A549 (cell line): ENCODE data around the gene SYNGR4. TPM values are rescaled to one million over a fixed set of nuclear protein-coding genes. Genes with fewer than 3 reads are reported as not detected.

Experiments used
- ATAC-seq, 2 experiments: fragments of 200-7000 bp in 1 of 2; fragments of >200 bp in 1 of 2; cut with Nextera tagmentation in 1 of 2; cut with Tn5 transposase in 1 of 2; 3 replicates each; pipeline versions ENCODE4 v1.8.0 to v1.9.1; 2018 to 2020; ENCODE audit warnings: mild to moderate bottlenecking in 1 of 2, moderate library complexity in 1 of 2
- CTCF ChIA-PET: fragments of 300-600 bp; sonication (Branson Sonifier 250); formaldehyde crosslinking; extraction: SDS; loops from one replicate; lab custom pipeline; 2021; ENCODE audit warnings: antibody characterized with exemption, inconsistent platforms; lab: Yijun Ruan, JAX
- POLR2A ChIA-PET: fragments of 350-600 bp; formaldehyde crosslinking; extraction: SDS; loops from one replicate; lab custom pipeline; 2021; ENCODE audit warnings: antibody characterized with exemption, inconsistent platforms; lab: Yijun Ruan, JAX
- DNase-seq, 2 experiments: peaks; one replicate each; pipeline versions ENCODE4 v3.0.0 to v3.0.0-alpha.2; 2011 to 2016; ENCODE audit warnings: low read depth in 1 of 2, low spot score in 1 of 2
- FAIRE-seq: peaks from 2 replicates; lab custom pipeline; 2011; peaks lifted over from hg19 to GRCh38; lab: Jason Lieb, UNC
- H3K27ac ChIP-seq, 2 experiments: fragments of >200 bp; sonication (Bioruptor Twin); formaldehyde crosslinking; 3 replicates each; pipeline ENCODE4 v1.5.1; 2016 to 2017
- H3K4me1 ChIP-seq: fragments of >200 bp; sonication (Bioruptor Twin); formaldehyde crosslinking; 3 replicates; pipeline ENCODE4 v1.6.1; 2016
- H3K4me2 ChIP-seq: fragments of >200 bp; sonication (Bioruptor Twin); formaldehyde crosslinking; 3 replicates; pipeline ENCODE4 v1.6.1; 2016
- H3K4me3 ChIP-seq: fragments of >200 bp; sonication (Bioruptor Twin); formaldehyde crosslinking; 3 replicates; pipeline ENCODE4 v1.5.1; 2016
- H3K9me3 ChIP-seq: fragments of >200 bp; sonication (Bioruptor Twin); formaldehyde crosslinking; 3 replicates; pipeline ENCODE4 v1.6.1; 2016
- BHLHE40 ChIP-seq: IDR thresholded peaks from 2 replicates; pipeline ENCODE4 v1.6.1; 2012; ENCODE audit warnings: low read depth, low read length, inconsistent platforms
- CBX2 ChIP-seq: fragments of 200-600 bp; sonication (generic); IDR thresholded peaks from 2 replicates; pipeline ENCODE4 v1.6.1; 2016; ENCODE audit warnings: low read depth, mild to moderate bottlenecking, borderline replicate concordance
- CEBPB ChIP-seq, 2 experiments: fragments of >200 bp in 1 of 2; sonication (Bioruptor Twin) in 1 of 2; formaldehyde crosslinking in 1 of 2; IDR thresholded peaks; 2 replicates each; pipeline ENCODE4 v1.6.1; 2012 to 2016
- CHD4 ChIP-seq: fragments of 200-600 bp; sonication (generic); IDR thresholded peaks from 2 replicates; pipeline ENCODE4 v1.6.1; 2016; ENCODE audit warnings: antibody characterized with exemption, mild to moderate bottlenecking, borderline replicate concordance
- EHF ChIP-seq: fragments of 250-450 bp; sonication (Bioruptor Pico); IDR thresholded peaks from 2 replicates; pipeline ENCODE4 v1.5.0; 2020; ENCODE audit warnings: mild to moderate bottlenecking
- EHMT2 ChIP-seq: fragments of 200-600 bp; sonication (generic); IDR thresholded peaks from 2 replicates; pipeline ENCODE4 v1.6.1; 2016; ENCODE audit warnings: antibody characterized with exemption, low read depth, mild to moderate bottlenecking, moderate library complexity
- EP300 ChIP-seq, 2 experiments: fragments of >200 bp; sonication (Bioruptor Twin); formaldehyde crosslinking; IDR thresholded peaks; 2 replicates in 1 of 2; 3 replicates in 1 of 2; pipeline ENCODE4 v1.6.1; 2016 to 2017
- FOSB ChIP-seq: fragments of 250-450 bp; sonication (Bioruptor Pico); IDR thresholded peaks from 2 replicates; pipeline ENCODE4 v1.5.0; 2020; ENCODE audit warnings: mild to moderate bottlenecking, moderate library complexity
- FOXS1 ChIP-seq: fragments of 250-450 bp; sonication (Bioruptor Pico); IDR thresholded peaks from 2 replicates; pipeline ENCODE4 v1.5.0; 2020; ENCODE audit warnings: mild to moderate bottlenecking, moderate library complexity
- GATA3 ChIP-seq: IDR thresholded peaks from 2 replicates; pipeline ENCODE4 v1.6.1; 2012; ENCODE audit warnings: borderline replicate concordance
- HDAC2 ChIP-seq: fragments of 200-600 bp; sonication (generic); IDR thresholded peaks from 2 replicates; pipeline ENCODE4 v1.6.1; 2016
- HES2 ChIP-seq: fragments of >200 bp; sonication (Bioruptor Twin); formaldehyde crosslinking; IDR thresholded peaks from 2 replicates; pipeline ENCODE4 v1.6.1; 2016
- HEYL ChIP-seq: fragments of 250-450 bp; sonication (Bioruptor Pico); IDR thresholded peaks from 2 replicates; pipeline ENCODE4 v1.8.0; 2021; ENCODE audit warnings: mild to moderate bottlenecking, moderate library complexity
- HOXA7 ChIP-seq: fragments of 250-450 bp; sonication (Bioruptor Pico); IDR thresholded peaks from 2 replicates; pipeline ENCODE4 v1.5.0; 2020; ENCODE audit warnings: mild to moderate bottlenecking, moderate library complexity
- HOXB13 ChIP-seq: fragments of 250-450 bp; sonication (Bioruptor Pico); IDR thresholded peaks from 2 replicates; pipeline ENCODE4 v1.5.0; 2020; ENCODE audit warnings: low read depth, mild to moderate bottlenecking, moderate library complexity
- JUN ChIP-seq, 2 experiments: fragments of >200 bp; sonication (Bioruptor Twin); formaldehyde crosslinking; IDR thresholded peaks; 2 replicates in 1 of 2; 3 replicates in 1 of 2; pipeline ENCODE4 v1.6.1; 2016 to 2017
- MAFK ChIP-seq: fragments of 450-650 bp; IDR thresholded peaks from 2 replicates; pipeline ENCODE4 v1.6.1; 2014; ENCODE audit not compliant: partially characterized antibody
- MAZ ChIP-seq: fragments of 150-350 bp; IDR thresholded peaks from 2 replicates; pipeline ENCODE4 v1.6.1; 2014; ENCODE audit warnings: antibody characterized with exemption, low read depth, low read length, borderline replicate concordance
- MYC ChIP-seq: IDR thresholded peaks from 2 replicates; pipeline ENCODE4 v1.6.1; 2012; ENCODE audit warnings: mild to moderate bottlenecking, inconsistent platforms, low read length, improper control_type of control experiment, borderline replicate concordance
- NFE2L2 ChIP-seq: fragments of 150-350 bp; conservative IDR thresholded peaks from 2 replicates; pipeline ENCODE4 v1.6.1; 2014; ENCODE audit warnings: low read length
- NPAS2 ChIP-seq: fragments of 250-450 bp; sonication (Bioruptor Pico); IDR thresholded peaks from 2 replicates; pipeline ENCODE4 v1.8.0; 2022; ENCODE audit warnings: mild to moderate bottlenecking, moderate library complexity, borderline replicate concordance
- NR3C1 ChIP-seq: fragments of >200 bp; sonication (Bioruptor Twin); formaldehyde crosslinking; IDR thresholded peaks from 3 replicates; pipeline ENCODE4 v1.6.1; 2017
- POLR2AphosphoS2 ChIP-seq: conservative IDR thresholded peaks from 2 replicates; pipeline ENCODE4 v1.6.1; 2012; ENCODE audit warnings: low read length, improper control_type of control experiment, inconsistent platforms
- RCOR1 ChIP-seq: fragments of 150-350 bp; IDR thresholded peaks from 2 replicates; pipeline ENCODE4 v1.6.1; 2014; ENCODE audit warnings: antibody characterized with exemption, low read length, low read depth
- RNF2 ChIP-seq: fragments of 200-600 bp; sonication (generic); IDR thresholded peaks from 2 replicates; pipeline ENCODE4 v1.6.1; 2016; ENCODE audit warnings: low read depth, mild to moderate bottlenecking, antibody characterized with exemption, moderate library complexity, borderline replicate concordance
- SMC3 ChIP-seq: fragments of >200 bp; sonication (Bioruptor Twin); formaldehyde crosslinking; IDR thresholded peaks from 3 replicates; pipeline ENCODE4 v1.6.1; 2018; ENCODE audit warnings: inconsistent platforms
- TFCP2L1 ChIP-seq: fragments of 250-450 bp; sonication (Bioruptor Pico); IDR thresholded peaks from 2 replicates; pipeline ENCODE4 v1.5.0; 2021; ENCODE audit warnings: mild to moderate bottlenecking
- USF2 ChIP-seq: fragments of 450-650 bp; IDR thresholded peaks from 2 replicates; pipeline ENCODE4 v1.6.1; 2014; ENCODE audit warnings: antibody characterized with exemption
- WGBS: methylation state at CpG from one replicate; pipeline ENCODE4 v1.1.6; 2017; ENCODE audit errors: missing lambda C conversion rate; 5-methylcytosine and 5-hydroxymethylcytosine counted together
- polyA plus RNA-seq, 4 experiments: library from polyadenylated mRNA; depleted of rRNA in 3 of 4; stranded (reverse); fragments of >200 nt; fragmentation: RNase III in 1 of 4; extraction: RNeasy Plus Mini Kit Qiagen cat#74134 plus additional on column Dnase treatment in 1 of 4; gene quantifications; 2 replicates in 3 of 4; 3 replicates in 1 of 4; pipeline ENCODE4 v1.2.3, GENCODE V29; 2011 to 2017
- TF ChIP-seq, protein P1 (sequence below): fragments of 250-450 bp; sonication (Bioruptor Pico); IDR thresholded peaks from 2 replicates; pipeline ENCODE4 v1.5.0; 2021; ENCODE audit warnings: mild to moderate bottlenecking, moderate library complexity, borderline replicate concordance
- TF ChIP-seq, protein P2 (sequence below): IDR thresholded peaks from 2 replicates; pipeline ENCODE4 v1.6.1; 2012

The SYNGR4 gene
- polyA plus RNA-seq, 2 of the 4 experiments (the other 2 are of a cell fraction): 2.3 to 4.4 TPM

DNA sequence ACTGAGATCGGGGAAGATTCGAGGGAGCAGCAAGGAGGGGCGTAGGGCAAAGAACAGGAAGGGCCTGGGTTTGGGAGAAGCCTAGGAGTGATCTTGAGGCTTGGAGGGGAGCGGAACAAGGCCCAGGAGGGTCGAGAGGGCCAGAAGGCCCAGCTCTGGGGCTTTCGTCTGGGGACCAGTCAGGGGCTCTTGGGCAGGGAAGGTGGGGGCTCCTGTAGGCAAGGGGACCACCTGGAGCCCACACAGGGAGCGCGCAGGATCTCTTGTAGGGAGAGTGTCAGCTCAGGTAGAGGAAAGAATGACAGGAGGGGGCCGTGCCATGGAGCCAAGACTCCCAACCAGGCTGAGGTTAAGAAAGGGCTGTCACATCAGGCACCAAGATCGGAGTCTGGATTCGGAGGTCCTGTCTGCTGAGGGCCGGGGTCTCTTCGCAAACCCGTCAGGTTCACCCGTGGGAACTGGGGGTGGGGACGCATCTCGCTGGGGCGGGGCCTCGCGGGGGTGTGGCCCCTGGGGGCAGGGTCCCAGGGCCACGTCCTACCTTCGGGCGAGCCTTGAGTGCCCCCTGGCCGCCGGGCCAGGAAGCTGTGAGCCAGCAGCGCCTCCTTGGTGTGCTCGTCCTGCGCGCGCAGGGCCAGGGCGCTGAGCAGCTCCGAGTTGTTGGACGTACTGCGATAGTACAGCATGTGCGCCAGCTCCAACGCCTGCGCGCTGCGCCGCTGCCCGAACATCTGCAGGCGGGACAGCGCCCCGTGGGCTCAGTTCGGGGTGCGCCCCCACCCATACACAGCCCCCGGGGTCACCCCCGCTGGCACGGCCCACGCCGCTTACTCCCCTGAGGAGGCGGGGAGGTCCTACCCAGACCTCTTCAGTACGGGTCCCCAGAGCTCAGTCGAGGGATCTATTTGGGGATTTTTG lies 30.4 kb upstream of the SYNGR4 start (continued):
- peak; percentile 80; the same call in 1 of the 2 replicates for TF ChIP-seq HOXB13 (CRISPR knock-in tag)
- no peak for TF ChIP-seq RCOR1
- TF ChIP-seq FOXS1 (CRISPR knock-in tag): no peak
- TF ChIP-seq GATA3: no peak
- TF ChIP-seq TFCP2L1: no peak
- TF ChIP-seq HES2: no peak
- TF ChIP-seq BHLHE40: no peak
- TF ChIP-seq MAZ: 0 out of 2 replicates have a peak, but pooled peaks have one; percentile 4
- TF ChIP-seq NPAS2 (CRISPR knock-in tag): no peak
- TF ChIP-seq HOXA7: no peak
- TF ChIP-seq SMC3: peak; percentile 99
- TF ChIP-seq CEBPB (IDR thresholded peaks at IDR 0.05): no peak
- TF ChIP-seq JUN (IDR thresholded peaks at IDR 0.05): peak in 1 of 2 experiments; percentile 70; a peak in 2 of 5 replicates
- no peak for TF ChIP-seq POLR2AphosphoS2
- TF ChIP-seq, all 56 proteins: peak for 17

DNA sequence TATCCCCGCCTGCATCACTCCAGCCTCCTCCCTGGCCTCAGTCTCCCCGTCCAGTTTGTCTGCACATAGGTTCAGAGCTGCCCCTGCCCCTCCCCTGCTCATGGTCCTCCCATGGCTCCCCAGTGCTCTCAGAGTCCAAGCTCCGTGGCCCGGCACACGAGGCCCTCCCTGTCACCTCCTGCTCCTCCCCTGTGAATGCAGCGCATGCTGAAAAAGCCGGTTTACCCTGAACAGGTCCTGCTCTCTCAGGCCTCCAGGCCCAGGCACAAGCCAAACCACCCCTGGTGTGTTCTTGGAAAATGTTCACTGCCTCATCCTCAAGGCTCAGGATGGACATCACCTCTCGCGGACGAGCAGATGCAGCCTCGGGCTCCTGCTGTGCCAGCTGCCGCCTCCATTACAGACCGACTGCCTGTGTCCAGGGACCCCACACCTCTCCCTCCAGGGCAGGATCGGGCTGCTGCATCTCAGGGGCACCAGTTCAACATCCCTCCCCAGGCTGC lies 25.9 kb upstream of the SYNGR4 start:
- H3K4me3 ChIP-seq: no peak overlapping the region
- no peaks in the 10 kb centered on the region for H3K9me3 ChIP-seq
- ChIA-PET CTCF (interaction anchor here (0.9 to 17.6 kb wide), 6 partner anchors 12 to 270 kb away, joined by 3 to 416 read pairs (median 14); partner anchors contain the start of gene EMP3), POLR2A (no interaction called here)
- ATAC-seq (no peak), FAIRE-seq (no peak), DNase-seq (no peak)
- no peak overlapping the region for H3K4me2 ChIP-seq
- WGBS: 92% methylated on average over 14 of the region's 14 CpGs
- H3K27ac ChIP-seq: peak overlapping the region in 1 of 2 experiments; percentile 29; a peak in 1 of 6 replicates
- H3K4me1 ChIP-seq: peaks cover 22% of the 10 kb centered on the region
- TF ChIP-seq USF2 (no peak), MAFK (no peak), EHF (CRISPR knock-in tag) (no peak), CHD4 (no peak), RNF2 (no peak), FOXS1 (CRISPR knock-in tag) (no peak), HEYL (no peak), NFE2L2 (no peak), HDAC2 (no peak), MAZ (no peak), MYC (no peak), EHMT2 (no peak), CBX2 (no peak), NR3C1 (no peak), BHLHE40 (no peak), FOSB (CRISPR knock-in tag) (no peak), EP300 (IDR thresholded peaks at IDR 0.05) (no peak)
- TF ChIP-seq, protein P1, sequence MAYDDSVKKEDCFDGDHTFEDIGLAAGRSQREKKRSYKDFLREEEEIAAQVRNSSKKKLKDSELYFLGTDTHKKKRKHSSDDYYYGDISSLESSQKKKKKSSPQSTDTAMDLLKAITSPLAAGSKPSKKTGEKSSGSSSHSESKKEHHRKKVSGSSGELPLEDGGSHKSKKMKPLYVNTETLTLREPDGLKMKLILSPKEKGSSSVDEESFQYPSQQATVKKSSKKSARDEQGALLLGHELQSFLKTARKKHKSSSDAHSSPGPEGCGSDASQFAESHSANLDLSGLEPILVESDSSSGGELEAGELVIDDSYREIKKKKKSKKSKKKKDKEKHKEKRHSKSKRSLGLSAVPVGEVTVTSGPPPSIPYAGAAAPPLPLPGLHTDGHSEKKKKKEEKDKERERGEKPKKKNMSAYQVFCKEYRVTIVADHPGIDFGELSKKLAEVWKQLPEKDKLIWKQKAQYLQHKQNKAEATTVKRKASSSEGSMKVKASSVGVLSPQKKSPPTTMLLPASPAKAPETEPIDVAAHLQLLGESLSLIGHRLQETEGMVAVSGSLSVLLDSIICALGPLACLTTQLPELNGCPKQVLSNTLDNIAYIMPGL (CRISPR knock-in tag): no peak
- TF ChIP-seq, protein P2, sequence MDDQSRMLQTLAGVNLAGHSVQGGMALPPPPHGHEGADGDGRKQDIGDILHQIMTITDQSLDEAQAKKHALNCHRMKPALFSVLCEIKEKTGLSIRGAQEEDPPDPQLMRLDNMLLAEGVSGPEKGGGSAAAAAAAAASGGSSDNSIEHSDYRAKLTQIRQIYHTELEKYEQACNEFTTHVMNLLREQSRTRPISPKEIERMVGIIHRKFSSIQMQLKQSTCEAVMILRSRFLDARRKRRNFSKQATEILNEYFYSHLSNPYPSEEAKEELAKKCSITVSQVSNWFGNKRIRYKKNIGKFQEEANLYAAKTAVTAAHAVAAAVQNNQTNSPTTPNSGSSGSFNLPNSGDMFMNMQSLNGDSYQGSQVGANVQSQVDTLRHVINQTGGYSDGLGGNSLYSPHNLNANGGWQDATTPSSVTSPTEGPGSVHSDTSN: no peak
